GM12878 (cell line): Measurements from ENCODE around the gene ANKDD1A.

Experiments
- CEBPB ChIP-seq, 2 experiments: fragments of 150-350 bp in 1 of 2; IDR thresholded peaks; 2 replicates each; pipeline ENCODE4 v1.6.1; 2012 to 2014; ENCODE audit warnings: low read depth in 2 of 2, low read length in 2 of 2, borderline replicate concordance in 1 of 2, inconsistent platforms in 1 of 2
- CHD2 ChIP-seq: IDR thresholded peaks from 2 replicates; pipeline ENCODE4 v1.6.1; 2011; ENCODE audit warnings: low read depth, low read length, improper control_type of control experiment, borderline replicate concordance
- JUND ChIP-seq: IDR thresholded peaks from 2 replicates; pipeline ENCODE4 v1.6.1; 2012; ENCODE audit warnings: low read depth, mild to moderate bottlenecking, low read length, improper control_type of control experiment, moderate library complexity
- MEF2A ChIP-seq: IDR thresholded peaks from 2 replicates; pipeline ENCODE4 v1.6.1; 2011; ENCODE audit warnings: low read depth, mild to moderate bottlenecking, low read length, moderate library complexity; ENCODE audit not compliant: insufficient read depth
- TF ChIP-seq, protein P1 (sequence below): IDR thresholded peaks from 2 replicates; pipeline ENCODE4 v1.6.1; 2012; ENCODE audit warnings: improper control_type of control experiment, low read depth, low read length; ENCODE audit not compliant: insufficient replicate concordance

DNA sequence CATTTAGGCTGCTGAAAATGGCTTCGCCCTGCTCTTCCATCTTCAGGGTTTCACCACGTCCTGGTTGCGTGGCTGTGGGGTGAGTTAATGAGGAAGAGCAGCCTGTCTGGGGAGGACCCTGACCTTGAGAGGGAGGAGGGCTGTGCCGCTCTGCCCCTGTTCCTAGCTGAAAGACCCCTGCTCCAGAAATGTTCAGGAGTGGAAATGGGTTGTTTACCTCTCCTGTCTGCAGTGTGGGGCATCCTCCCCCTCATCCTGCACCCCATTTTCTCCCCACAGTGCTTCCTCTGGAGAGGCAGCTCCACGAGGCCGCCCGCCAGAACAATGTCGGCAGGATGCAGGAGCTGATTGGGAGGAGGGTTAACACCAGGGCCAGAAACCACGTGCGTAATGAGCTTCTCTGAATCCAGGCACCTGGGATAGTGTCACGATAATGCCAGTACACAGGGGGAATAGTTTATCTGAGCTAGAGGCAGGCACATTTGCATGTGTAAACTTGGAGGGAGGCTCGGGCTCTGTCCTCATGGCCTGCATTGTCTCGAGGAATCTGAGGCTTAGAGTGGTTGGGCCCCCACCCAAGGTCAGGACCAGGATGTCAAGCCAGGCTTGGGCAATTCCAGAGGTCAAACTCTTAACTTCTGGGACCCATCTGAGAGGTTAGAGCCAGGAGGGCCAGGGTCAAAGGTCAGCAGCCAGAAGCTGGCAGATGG, 4.0 kb downstream of the ANKDD1A start:
- TF ChIP-seq MEF2A (no peak), JUND (no peak), CHD2 (no peak), CEBPB (IDR thresholded peaks at IDR 0.05; ENCODE audit: borderline replicate concordance in 1 of 2, low read depth in 2 of 2, low read length in 2 of 2) (no peak)
- TF ChIP-seq, protein P1, sequence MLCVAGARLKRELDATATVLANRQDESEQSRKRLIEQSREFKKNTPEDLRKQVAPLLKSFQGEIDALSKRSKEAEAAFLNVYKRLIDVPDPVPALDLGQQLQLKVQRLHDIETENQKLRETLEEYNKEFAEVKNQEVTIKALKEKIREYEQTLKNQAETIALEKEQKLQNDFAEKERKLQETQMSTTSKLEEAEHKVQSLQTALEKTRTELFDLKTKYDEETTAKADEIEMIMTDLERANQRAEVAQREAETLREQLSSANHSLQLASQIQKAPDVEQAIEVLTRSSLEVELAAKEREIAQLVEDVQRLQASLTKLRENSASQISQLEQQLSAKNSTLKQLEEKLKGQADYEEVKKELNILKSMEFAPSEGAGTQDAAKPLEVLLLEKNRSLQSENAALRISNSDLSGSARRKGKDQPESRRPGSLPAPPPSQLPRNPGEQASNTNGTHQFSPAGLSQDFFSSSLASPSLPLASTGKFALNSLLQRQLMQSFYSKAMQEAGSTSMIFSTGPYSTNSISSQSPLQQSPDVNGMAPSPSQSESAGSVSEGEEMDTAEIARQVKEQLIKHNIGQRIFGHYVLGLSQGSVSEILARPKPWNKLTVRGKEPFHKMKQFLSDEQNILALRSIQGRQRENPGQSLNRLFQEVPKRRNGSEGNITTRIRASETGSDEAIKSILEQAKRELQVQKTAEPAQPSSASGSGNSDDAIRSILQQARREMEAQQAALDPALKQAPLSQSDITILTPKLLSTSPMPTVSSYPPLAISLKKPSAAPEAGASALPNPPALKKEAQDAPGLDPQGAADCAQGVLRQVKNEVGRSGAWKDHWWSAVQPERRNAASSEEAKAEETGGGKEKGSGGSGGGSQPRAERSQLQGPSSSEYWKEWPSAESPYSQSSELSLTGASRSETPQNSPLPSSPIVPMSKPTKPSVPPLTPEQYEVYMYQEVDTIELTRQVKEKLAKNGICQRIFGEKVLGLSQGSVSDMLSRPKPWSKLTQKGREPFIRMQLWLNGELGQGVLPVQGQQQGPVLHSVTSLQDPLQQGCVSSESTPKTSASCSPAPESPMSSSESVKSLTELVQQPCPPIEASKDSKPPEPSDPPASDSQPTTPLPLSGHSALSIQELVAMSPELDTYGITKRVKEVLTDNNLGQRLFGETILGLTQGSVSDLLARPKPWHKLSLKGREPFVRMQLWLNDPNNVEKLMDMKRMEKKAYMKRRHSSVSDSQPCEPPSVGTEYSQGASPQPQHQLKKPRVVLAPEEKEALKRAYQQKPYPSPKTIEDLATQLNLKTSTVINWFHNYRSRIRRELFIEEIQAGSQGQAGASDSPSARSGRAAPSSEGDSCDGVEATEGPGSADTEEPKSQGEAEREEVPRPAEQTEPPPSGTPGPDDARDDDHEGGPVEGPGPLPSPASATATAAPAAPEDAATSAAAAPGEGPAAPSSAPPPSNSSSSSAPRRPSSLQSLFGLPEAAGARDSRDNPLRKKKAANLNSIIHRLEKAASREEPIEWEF = no peak
